Upper lobe of right lung (tissue), 1 donor: ENCODE measurements around the gene NDUFB11. TPM values are rescaled to one million over a fixed set of nuclear protein-coding genes. Genes with fewer than 3 reads are reported as not detected.
"Not testable (repeated sequence)": the region's sequence is repeated elsewhere in the genome, so short reads cannot be mapped to it uniquely, and the experiment has no call there.

ENCODE experiments used
- ATAC-seq: fragments of 200-7000 bp; cut with Tn5 transposase; one replicate; pipeline ENCODE4 v1.9.1; 2020; ENCODE audit warnings: mild to moderate bottlenecking, moderate library complexity
- DNase-seq: peaks from one replicate; pipeline ENCODE4 v3.0.0-alpha.2; 2020
- H3K27ac ChIP-seq: fragments of 200-600 bp; one replicate; pipeline ENCODE4 v1.8.0; 2022
- H3K27me3 ChIP-seq: fragments of 200-600 bp; one replicate; pipeline ENCODE4 v1.8.0; 2022; ENCODE audit warnings: mild to moderate bottlenecking
- H3K36me3 ChIP-seq: fragments of 200-600 bp; one replicate; pipeline ENCODE4 v1.8.0; 2022
- H3K4me1 ChIP-seq: fragments of 200-600 bp; one replicate; pipeline ENCODE4 v1.8.0; 2022
- H3K4me3 ChIP-seq: fragments of 200-600 bp; one replicate; pipeline ENCODE4 v1.8.0; 2022; ENCODE audit warnings: mild to moderate bottlenecking
- H3K9me3 ChIP-seq: fragments of 200-600 bp; one replicate; pipeline ENCODE4 v1.8.0; 2022
- intact Hi-C: fragments of 100-400 bp; cut with DNase I; formaldehyde crosslinking; loops from one replicate; pipeline ENCODE4 v1.11.0; 2022
- total RNA-seq: library from RNA; stranded (reverse); fragmentation: NEBNext Ultra II Directional; extraction: Animal tissue kit (Norgen Biotek cat#: 25700); gene quantifications from one replicate; pipeline ENCODE4 v1.2.1, GENCODE V29; 2021
- TF ChIP-seq, protein P1 (sequence below): fragments of 200-600 bp; IDR thresholded peaks from one replicate; pipeline ENCODE4 v1.8.0; 2022; ENCODE audit warnings: antibody characterized with exemption
- donor health status: DM: no; HTN: yes; CAD: no; lungs with severe emphysema.

Gene NDUFB11
- total RNA-seq, 1 donor from 2014 or later: 57.4 TPM

DNA sequence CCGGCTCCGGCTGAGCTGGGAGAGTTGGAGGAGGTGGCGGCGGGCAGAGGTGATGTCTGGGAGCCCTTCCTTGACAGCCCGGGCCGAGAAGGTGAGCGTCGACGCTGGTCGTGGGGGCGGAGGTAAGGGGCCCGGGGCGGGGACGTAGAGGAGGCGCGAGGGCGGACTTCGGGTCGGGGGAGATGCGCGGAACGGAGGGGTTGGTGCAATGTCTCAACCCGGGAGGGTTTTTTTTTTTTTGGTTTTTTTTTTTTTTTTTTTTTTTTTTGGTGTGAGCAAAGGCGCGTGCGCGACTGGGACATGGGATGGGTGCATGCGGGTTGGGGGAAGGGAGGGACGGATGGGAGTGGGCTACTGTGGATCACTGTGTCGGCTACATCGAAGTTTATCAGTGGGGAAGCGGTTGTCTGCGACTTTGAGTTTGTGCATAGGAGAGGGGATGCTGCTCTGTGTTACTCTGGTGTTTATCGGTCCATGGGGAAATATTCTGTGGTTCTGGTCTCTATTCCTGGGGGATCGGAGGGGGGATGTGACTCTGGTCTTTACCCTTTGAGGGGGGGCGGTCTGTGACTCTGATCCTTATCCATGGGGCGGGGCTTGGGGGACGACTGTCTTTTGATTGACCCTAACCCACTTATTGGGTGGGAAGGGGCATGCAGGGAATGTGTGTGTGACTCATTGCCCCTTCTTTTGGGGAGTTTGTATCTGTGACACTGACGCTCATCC is 1.1 kb upstream of the NDUFB11 start:
- Histone ChIP-seq H3K9me3 (no peaks in the 10 kb centered on the region), H3K36me3 (peaks cover 5% of the 10 kb centered on the region), H3K27ac (peak overlapping the region; percentile 94), H3K4me3 (peak overlapping the region; percentile 59), H3K4me1 (peaks cover 7% of the 10 kb centered on the region), H3K27me3 (no peaks in the 10 kb centered on the region)
- DNase-seq (no peak), ATAC-seq (peak; percentile 47)
- intact Hi-C loops: no loop called here
- TF ChIP-seq, protein P1, sequence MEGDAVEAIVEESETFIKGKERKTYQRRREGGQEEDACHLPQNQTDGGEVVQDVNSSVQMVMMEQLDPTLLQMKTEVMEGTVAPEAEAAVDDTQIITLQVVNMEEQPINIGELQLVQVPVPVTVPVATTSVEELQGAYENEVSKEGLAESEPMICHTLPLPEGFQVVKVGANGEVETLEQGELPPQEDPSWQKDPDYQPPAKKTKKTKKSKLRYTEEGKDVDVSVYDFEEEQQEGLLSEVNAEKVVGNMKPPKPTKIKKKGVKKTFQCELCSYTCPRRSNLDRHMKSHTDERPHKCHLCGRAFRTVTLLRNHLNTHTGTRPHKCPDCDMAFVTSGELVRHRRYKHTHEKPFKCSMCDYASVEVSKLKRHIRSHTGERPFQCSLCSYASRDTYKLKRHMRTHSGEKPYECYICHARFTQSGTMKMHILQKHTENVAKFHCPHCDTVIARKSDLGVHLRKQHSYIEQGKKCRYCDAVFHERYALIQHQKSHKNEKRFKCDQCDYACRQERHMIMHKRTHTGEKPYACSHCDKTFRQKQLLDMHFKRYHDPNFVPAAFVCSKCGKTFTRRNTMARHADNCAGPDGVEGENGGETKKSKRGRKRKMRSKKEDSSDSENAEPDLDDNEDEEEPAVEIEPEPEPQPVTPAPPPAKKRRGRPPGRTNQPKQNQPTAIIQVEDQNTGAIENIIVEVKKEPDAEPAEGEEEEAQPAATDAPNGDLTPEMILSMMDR: no peak

DNA sequence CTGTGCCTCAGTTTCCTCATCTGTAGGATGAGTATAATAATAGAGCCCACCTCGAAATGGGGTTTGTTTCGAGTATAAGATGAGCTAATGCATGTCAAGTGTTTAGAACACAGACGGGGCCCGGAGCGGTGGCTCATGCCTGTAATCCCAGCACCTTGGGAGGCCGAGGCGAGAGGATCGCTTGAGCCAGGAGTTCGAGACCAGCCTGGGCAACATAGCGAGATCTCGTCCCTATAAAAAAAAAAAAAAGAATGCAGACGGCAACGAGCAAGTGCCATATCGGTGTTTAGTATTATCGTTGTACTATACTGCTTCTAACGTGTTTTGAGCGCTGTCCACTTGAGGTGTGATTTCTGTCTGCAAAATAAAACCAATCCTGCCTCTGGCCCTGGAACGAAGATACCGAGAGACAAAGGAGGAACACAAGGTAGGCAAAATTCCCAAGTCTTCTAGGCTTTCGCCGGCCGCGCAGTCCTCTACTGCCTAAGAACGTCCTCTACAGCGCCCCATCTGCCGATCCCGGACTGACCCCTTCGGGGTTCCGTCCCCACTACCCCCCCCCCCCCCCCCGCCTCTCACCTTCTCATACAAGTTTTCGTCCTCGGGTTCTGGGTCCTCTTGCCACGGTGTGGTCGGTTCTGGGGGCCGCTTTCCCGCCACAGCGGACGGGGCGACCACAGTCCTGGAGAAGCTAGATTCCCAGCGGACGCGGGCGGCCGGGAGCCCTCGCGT is 442 bp downstream of the NDUFB11 start:
- Histone ChIP-seq H3K27ac (peak overlapping the region; percentile 94), H3K27me3 (no peaks in the 10 kb centered on the region), H3K9me3 (no peaks in the 10 kb centered on the region), H3K4me1 (peaks cover 7% of the 10 kb centered on the region), H3K36me3 (peaks cover 5% of the 10 kb centered on the region), H3K4me3 (peak overlapping the region; percentile 59)
- DNase-seq (no peak), ATAC-seq (peak; percentile 48)
- TF ChIP-seq, protein P1: no peak
- intact Hi-C loops: no loop called here

DNA sequence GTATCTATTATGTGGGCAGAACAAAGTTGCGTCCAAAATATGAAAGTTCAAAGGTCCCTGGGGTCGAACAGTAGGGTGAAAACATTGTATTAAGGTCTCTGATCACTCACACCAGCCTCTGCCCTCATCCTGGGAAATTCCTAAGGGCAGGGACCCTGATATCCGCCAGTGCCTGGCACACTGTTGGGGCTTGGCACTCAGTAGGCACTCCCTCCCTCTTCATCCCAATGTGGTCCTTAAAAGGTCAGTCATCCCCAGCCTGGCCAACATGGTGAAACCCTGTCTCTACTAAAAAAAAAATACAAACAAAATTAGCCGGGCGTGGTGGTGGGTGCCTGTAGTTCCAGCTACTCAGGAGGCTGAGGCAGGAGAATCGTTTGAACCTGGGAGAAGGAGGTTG is 6.3 kb downstream of the NDUFB11 start:
- DNase-seq: no peak
- peaks cover 5% of the 10 kb centered on the region for H3K36me3 ChIP-seq
- H3K9me3 ChIP-seq: no peaks in the 10 kb centered on the region
- TF ChIP-seq, protein P1: no peak
- intact Hi-C loops: no loop called here
- no peak overlapping the region for H3K4me3 ChIP-seq
- no peak overlapping the region for H3K27ac ChIP-seq
- no peaks in the 10 kb centered on the region for H3K27me3 ChIP-seq
- ATAC-seq: no peak
- no peaks in the 10 kb centered on the region for H3K4me1 ChIP-seq

DNA sequence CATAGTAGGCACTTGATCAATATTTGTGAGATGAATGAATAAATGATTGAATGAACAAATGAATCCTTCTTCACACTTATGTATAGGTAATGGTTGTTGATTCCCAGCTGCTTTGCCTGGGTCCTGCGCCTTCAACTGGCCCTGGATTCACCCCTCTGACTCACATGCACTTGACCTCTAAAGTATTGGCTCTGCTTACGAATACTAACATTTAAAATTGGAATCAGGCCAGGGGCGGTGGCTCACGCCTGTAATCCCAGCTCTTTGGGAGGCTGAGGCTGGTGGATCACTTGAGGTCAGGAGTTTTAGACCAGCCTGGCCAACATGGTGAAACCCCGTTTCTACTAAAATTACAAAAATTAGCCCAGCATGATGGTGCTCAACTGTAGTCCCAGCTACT is 8.9 kb downstream of the NDUFB11 start:
- H3K27ac ChIP-seq, DNase-seq, H3K27me3 ChIP-seq, H3K9me3 ChIP-seq, ATAC-seq, intact Hi-C loops, H3K4me3 ChIP-seq, H3K36me3 ChIP-seq, H3K4me1 ChIP-seq: not testable (repeated sequence)

DNA sequence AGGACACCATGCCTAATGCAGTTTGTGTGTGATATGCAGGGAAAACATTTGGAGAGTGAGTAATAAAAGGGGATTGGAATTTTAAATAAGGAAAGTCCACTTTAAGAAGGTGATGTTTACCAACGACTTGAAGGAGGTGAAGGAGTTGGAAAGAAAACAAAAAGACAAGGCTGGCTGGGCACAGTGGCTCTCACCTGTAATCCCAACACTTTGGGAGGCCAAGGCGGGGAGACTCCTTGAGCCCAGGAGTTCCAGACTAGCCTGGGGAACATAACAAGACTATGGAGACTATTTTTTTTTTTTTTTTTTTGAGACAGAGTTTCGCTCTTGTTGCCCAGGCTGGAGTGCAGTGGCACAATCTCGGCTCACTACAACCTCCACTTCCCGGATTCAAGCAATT is 11.0 kb downstream of the NDUFB11 start:
- ATAC-seq (peak; percentile 54), DNase-seq (no peak)
- H3K27ac ChIP-seq: no peak overlapping the region
- no peak overlapping the region for H3K4me3 ChIP-seq
- H3K4me1 ChIP-seq: no peaks in the 10 kb centered on the region
- intact Hi-C loops: no loop called here
- H3K9me3 ChIP-seq: no peaks in the 10 kb centered on the region
- no peaks in the 10 kb centered on the region for H3K27me3 ChIP-seq
- TF ChIP-seq, protein P1: no peak
- no peaks in the 10 kb centered on the region for H3K36me3 ChIP-seq

DNA sequence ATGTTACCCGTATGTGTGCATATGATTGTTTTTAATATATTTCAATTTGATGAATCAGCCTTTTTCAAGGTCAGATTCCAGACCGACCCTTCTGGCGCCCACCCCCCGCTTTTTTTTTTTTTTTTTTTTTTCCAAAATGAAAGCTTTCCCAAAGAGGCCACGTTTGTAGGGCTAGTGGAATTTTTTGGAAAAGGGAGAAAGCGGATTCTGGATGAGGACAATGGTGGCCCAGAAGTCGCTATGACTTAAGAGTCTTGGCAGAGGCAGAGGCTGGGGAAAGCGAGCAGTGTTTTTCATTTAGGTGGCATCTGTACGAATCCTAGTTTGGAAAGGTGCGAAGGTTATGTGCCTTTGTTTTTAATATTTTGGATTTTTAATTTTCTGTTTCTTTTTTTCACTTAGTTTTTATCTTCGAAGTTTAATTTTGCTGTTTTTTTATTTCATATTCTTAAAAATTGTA is 14.6 kb downstream of the NDUFB11 start:
- Histone ChIP-seq H3K9me3 (no peaks in the 10 kb centered on the region), H3K36me3 (no peaks in the 10 kb centered on the region), H3K27me3 (no peaks in the 10 kb centered on the region), H3K27ac (peak overlapping the region; percentile 78), H3K4me3 (peak overlapping the region; percentile 59), H3K4me1 (no peaks in the 10 kb centered on the region)
- intact Hi-C loops: no loop called here
- TF ChIP-seq, protein P1: no peak
- no peak for ATAC-seq
- no peak for DNase-seq
